ENCODE data around the gene SGCD.

DNA sequence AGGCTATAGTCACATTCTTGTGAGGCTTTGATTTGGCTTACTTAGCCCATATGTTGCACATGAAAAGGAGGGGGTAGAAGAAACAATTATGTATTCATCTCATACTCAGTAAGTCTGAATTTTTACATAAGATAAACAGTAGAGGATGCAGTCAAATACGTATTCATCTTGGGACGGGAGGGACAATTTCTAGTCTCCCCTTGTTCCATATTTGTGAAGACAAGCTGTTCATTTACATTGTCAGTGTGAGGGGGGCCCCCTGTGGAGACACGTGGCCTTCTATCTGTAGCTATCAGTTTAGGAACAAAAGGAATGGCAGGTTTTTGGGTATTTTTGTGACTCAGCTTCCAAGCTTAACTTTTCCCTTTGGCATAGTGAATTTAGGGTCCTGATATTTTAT is 474.0 kb downstream of the SGCD start:
- TF ChIP-seq, protein P1, sequence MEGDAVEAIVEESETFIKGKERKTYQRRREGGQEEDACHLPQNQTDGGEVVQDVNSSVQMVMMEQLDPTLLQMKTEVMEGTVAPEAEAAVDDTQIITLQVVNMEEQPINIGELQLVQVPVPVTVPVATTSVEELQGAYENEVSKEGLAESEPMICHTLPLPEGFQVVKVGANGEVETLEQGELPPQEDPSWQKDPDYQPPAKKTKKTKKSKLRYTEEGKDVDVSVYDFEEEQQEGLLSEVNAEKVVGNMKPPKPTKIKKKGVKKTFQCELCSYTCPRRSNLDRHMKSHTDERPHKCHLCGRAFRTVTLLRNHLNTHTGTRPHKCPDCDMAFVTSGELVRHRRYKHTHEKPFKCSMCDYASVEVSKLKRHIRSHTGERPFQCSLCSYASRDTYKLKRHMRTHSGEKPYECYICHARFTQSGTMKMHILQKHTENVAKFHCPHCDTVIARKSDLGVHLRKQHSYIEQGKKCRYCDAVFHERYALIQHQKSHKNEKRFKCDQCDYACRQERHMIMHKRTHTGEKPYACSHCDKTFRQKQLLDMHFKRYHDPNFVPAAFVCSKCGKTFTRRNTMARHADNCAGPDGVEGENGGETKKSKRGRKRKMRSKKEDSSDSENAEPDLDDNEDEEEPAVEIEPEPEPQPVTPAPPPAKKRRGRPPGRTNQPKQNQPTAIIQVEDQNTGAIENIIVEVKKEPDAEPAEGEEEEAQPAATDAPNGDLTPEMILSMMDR (IDR thresholded peaks at IDR 0.05): no peak
- TF ChIP-seq POLR2A (IDR thresholded peaks at IDR 0.05): no peak

All from uterus (tissue), 2 donors.